ENCODE data around the gene ZDHHC17. TPM values are rescaled to one million over a fixed set of nuclear protein-coding genes. Genes with fewer than 3 reads are reported as not detected.
A peak's percentile ranks its signal among the peaks of the same experiment; 100 is the strongest.

ZDHHC17 gene
- total and polyA plus RNA-seq, 2 of the 13 experiments (the other 11 are each of a cell fraction or from before 2014, with no cell fraction given): 36.7 to 38.5 TPM

GRCh38 chr12:76763746-76764675 lies at the start of gene ZDHHC17 (continued):
- TF ChIP-seq MXD1 (CRISPR knock-in tag; IDR thresholded peaks at IDR 0.05): no peak
- TF ChIP-seq PHF21A (CRISPR knock-in tag; IDR thresholded peaks at IDR 0.05): peak; percentile 4; the same call in 1 of the 2 replicates
- TF ChIP-seq HOXA7 (CRISPR knock-in tag; IDR thresholded peaks at IDR 0.05): peak; percentile 87; the same call in 1 of the 2 replicates
- peak; percentile 80 to 92 for TF ChIP-seq HMGXB4 (CRISPR knock-in tag; IDR thresholded peaks at IDR 0.05; ENCODE audit: borderline replicate concordance in 1 of 2, low read depth in 1 of 2)
- peak; percentile 85 for TF ChIP-seq SPEN (CRISPR knock-in tag; IDR thresholded peaks at IDR 0.05; ENCODE audit: low read depth)
- TF ChIP-seq ZNF34 (CRISPR knock-in tag; IDR thresholded peaks at IDR 0.05; ENCODE audit: borderline replicate concordance): 0 out of 2 replicates have a peak, but pooled peaks have one; percentile 39
- peak; percentile 15; the same call in 1 of the 2 replicates for TF ChIP-seq ZBTB49 (CRISPR knock-in tag; IDR thresholded peaks at IDR 0.05; ENCODE audit: borderline replicate concordance)
- TF ChIP-seq ZNF749 (CRISPR knock-in tag; IDR thresholded peaks at IDR 0.05; ENCODE audit: borderline replicate concordance): no peak; the same call in 1 of the 2 replicates
- peak in 1 of 2 experiments; percentile 78; a peak in 2 of 4 replicates for TF ChIP-seq KLF16 (CRISPR knock-in tag; IDR thresholded peaks at IDR 0.05)
- TF ChIP-seq ZFP41 (CRISPR knock-in tag; IDR thresholded peaks at IDR 0.05; ENCODE audit: borderline replicate concordance): no peak
- TF ChIP-seq CSRNP2 (CRISPR knock-in tag; conservative IDR thresholded peaks at IDR 0.05; ENCODE audit: low read depth): 0 out of 2 replicates have a peak, but pooled peaks have one; percentile 49
- TF ChIP-seq ZHX2 (IDR thresholded peaks at IDR 0.05; ENCODE audit: low read depth): peak; percentile 26; the same call in 1 of the 2 replicates
- TF ChIP-seq ZHX2 (CRISPR knock-in tag; IDR thresholded peaks at IDR 0.05; ENCODE audit: borderline replicate concordance): no peak

Measured in HepG2 (cell line).